H1 (cell line): ENCODE results near the gene PKD1. TPM values are rescaled to one million over a fixed set of nuclear protein-coding genes. Genes with fewer than 3 reads are reported as not detected.

ENCODE experiments used
- CTCF ChIA-PET: fragments of 300-600 bp; sonication (Branson Sonifier 250); formaldehyde crosslinking; loops from one replicate; lab custom pipeline; 2021; ENCODE audit not compliant: partially characterized antibody; lab: Charles Lee
- POLR2A ChIA-PET: fragments of 300-600 bp; sonication (Branson Sonifier 250); formaldehyde crosslinking; loops from one replicate; lab custom pipeline; 2021; ENCODE audit warnings: inconsistent platforms; ENCODE audit not compliant: partially characterized antibody; lab: Charles Lee
- DNase-seq, 2 experiments: peaks; one replicate each; pipeline versions ENCODE4 v3.0.0 to v3.0.0-alpha.2; 2010 to 2022; ENCODE audit warnings: low spot score in 2 of 2, low read depth in 1 of 2, mixed read lengths in 1 of 2
- FAIRE-seq: peaks from 2 replicates; lab custom pipeline; 2011; peaks lifted over from hg19 to GRCh38; lab: Jason Lieb, UNC
- H2AFZ ChIP-seq: 2 replicates; pipeline ENCODE4 v1.8.1; 2012; ENCODE audit warnings: low read length, inconsistent platforms
- H2AK5ac ChIP-seq: 2 replicates; pipeline ENCODE4 v1.6.1; 2013; ENCODE audit warnings: low read depth, low read length
- H2BK120ac ChIP-seq: replicated peaks from 2 replicates; pipeline ENCODE3; 2013; ENCODE audit warnings: low read depth, low read length, inconsistent platforms
- H2BK12ac ChIP-seq: 2 replicates; pipeline ENCODE4 v1.6.1; 2013; ENCODE audit warnings: low read depth, low read length
- H2BK15ac ChIP-seq: 2 replicates; pipeline ENCODE4 v1.6.1; 2013; ENCODE audit warnings: low read length
- H2BK20ac ChIP-seq: 2 replicates; pipeline ENCODE4 v1.6.1; 2013; ENCODE audit warnings: low read length
- H2BK5ac ChIP-seq: 2 replicates; pipeline ENCODE4 v1.6.1; 2013; ENCODE audit warnings: low read depth, low read length
- H3K14ac ChIP-seq: 2 replicates; pipeline ENCODE4 v1.6.1; 2013; ENCODE audit warnings: inconsistent platforms; ENCODE audit not compliant: insufficient read length
- H3K18ac ChIP-seq: 2 replicates; pipeline ENCODE4 v1.6.1; 2013; ENCODE audit warnings: low read length; ENCODE audit errors: extremely low read depth
- H3K23ac ChIP-seq: 2 replicates; pipeline ENCODE4 v1.6.1; 2013; ENCODE audit warnings: inconsistent platforms; ENCODE audit not compliant: insufficient read length
- H3K23me2 ChIP-seq: 2 replicates; pipeline ENCODE4 v1.6.1; 2013; ENCODE audit warnings: low read depth, low read length
- H3K27ac ChIP-seq: 2 replicates; pipeline ENCODE4 v1.6.1; 2011; ENCODE audit warnings: low read depth, low read length, inconsistent platforms
- H3K27me3 ChIP-seq, 4 experiments: replicated peaks in 1 of 4; 1 replicate in 1 of 4; 2 replicates in 3 of 4; pipeline versions ENCODE4 v1.6.1 to v1.8.1; 2011 to 2013; ENCODE audit warnings: low read length in 3 of 4, mild to moderate bottlenecking in 3 of 4, inconsistent platforms in 2 of 4, mixed read lengths in 2 of 4, moderate library complexity in 1 of 4; ENCODE audit not compliant: control insufficient read depth in 3 of 4, insufficient read depth in 3 of 4; ENCODE audit errors: extremely low read depth in 1 of 4
- H3K36me3 ChIP-seq, 4 experiments: 2 replicates each; pipeline versions ENCODE4 v1.6.1 to v1.8.1; 2011 to 2013; ENCODE audit warnings: mild to moderate bottlenecking in 4 of 4, low read length in 3 of 4, moderate library complexity in 2 of 4, control low read depth in 1 of 4, inconsistent platforms in 1 of 4; ENCODE audit not compliant: insufficient read depth in 4 of 4, control insufficient read depth in 2 of 4
- H3K4ac ChIP-seq: replicated peaks from 2 replicates; pipeline ENCODE3; 2013; ENCODE audit warnings: low read length, low read depth, mixed read lengths, inconsistent platforms; ENCODE audit not compliant: insufficient read length
- H3K4me1 ChIP-seq, 4 experiments: replicated peaks in 1 of 4; 1 replicate in 1 of 4; 2 replicates in 3 of 4; pipeline versions ENCODE4 v1.6.1 to v1.8.1; 2011 to 2013; ENCODE audit warnings: low read length in 3 of 4, inconsistent platforms in 2 of 4, mixed read lengths in 1 of 4; ENCODE audit not compliant: insufficient read depth in 4 of 4, control insufficient read depth in 3 of 4
- H3K4me2 ChIP-seq, 2 experiments: 2 replicates each; pipeline versions ENCODE4 v1.6.1 to v1.8.1; 2011 to 2013; ENCODE audit warnings: low read depth in 2 of 2, low read length in 2 of 2, control low read depth in 1 of 2, inconsistent platforms in 1 of 2, mild to moderate bottlenecking in 1 of 2; ENCODE audit not compliant: insufficient read depth in 1 of 2
- H3K4me3 ChIP-seq, 4 experiments: fragments of 200-600, 300-600 bp in 1 of 4; sonication (generic), shearing (Covaris generic), sonication (Bioruptor Twin) in 1 of 4; 2 replicates each; pipeline versions ENCODE4 v1.5.1 to v1.8.1; 2011 to 2016; ENCODE audit warnings: low read length in 4 of 4, low read depth in 3 of 4, control low read depth in 2 of 4, inconsistent platforms in 2 of 4, mild to moderate bottlenecking in 2 of 4, mixed read lengths in 1 of 4, moderate library complexity in 1 of 4; ENCODE audit not compliant: insufficient read depth in 2 of 4; ENCODE audit errors: extremely low read depth in 1 of 4
- H3K56ac ChIP-seq: replicated peaks from 2 replicates; pipeline ENCODE3; 2013; ENCODE audit warnings: low read depth, mild to moderate bottlenecking, mixed read lengths, low read length, inconsistent platforms; ENCODE audit not compliant: insufficient read length
- H3K79me1 ChIP-seq: 2 replicates; pipeline ENCODE4 v1.6.1; 2013; ENCODE audit warnings: low read depth, low read length, control low read depth
- H3K79me2 ChIP-seq, 2 experiments: 2 replicates each; pipeline versions ENCODE4 v1.6.1 to v1.8.1; 2012 to 2013; ENCODE audit warnings: low read length in 2 of 2, mild to moderate bottlenecking in 2 of 2, inconsistent platforms in 1 of 2; ENCODE audit not compliant: insufficient read depth in 2 of 2, control insufficient read depth in 1 of 2
- H3K9ac ChIP-seq, 4 experiments: replicated peaks in 1 of 4; 1 replicate in 1 of 4; 2 replicates in 3 of 4; pipeline versions ENCODE4 v1.6.1 to v1.8.1; 2011 to 2013; ENCODE audit warnings: low read depth in 3 of 4, low read length in 3 of 4, control low read depth in 2 of 4, mild to moderate bottlenecking in 2 of 4, moderate library complexity in 2 of 4, inconsistent platforms in 1 of 4; ENCODE audit errors: extremely low read depth in 1 of 4
- H3K9me3 ChIP-seq, 2 experiments: 2 replicates each; pipeline versions ENCODE4 v1.6.1 to v1.8.1; 2012 to 2013; ENCODE audit warnings: mild to moderate bottlenecking in 2 of 2, moderate library complexity in 2 of 2, control low read depth in 1 of 2, inconsistent platforms in 1 of 2, low read depth in 1 of 2, low read length in 1 of 2, mixed read lengths in 1 of 2; ENCODE audit not compliant: insufficient read depth in 2 of 2
- H4K20me1 ChIP-seq, 2 experiments: replicated peaks in 1 of 2; 2 replicates each; pipeline versions ENCODE3 to v1.8.1; 2011 to 2013; ENCODE audit warnings: inconsistent platforms in 2 of 2, low read length in 2 of 2, mild to moderate bottlenecking in 1 of 2; ENCODE audit not compliant: insufficient read depth in 2 of 2, control insufficient read depth in 1 of 2
- H4K5ac ChIP-seq: 2 replicates; pipeline ENCODE4 v1.6.1; 2013; ENCODE audit warnings: low read length, low read depth, mixed read lengths, inconsistent platforms; ENCODE audit not compliant: insufficient read length
- H4K8ac ChIP-seq: 2 replicates; pipeline ENCODE4 v1.8.0; 2013; ENCODE audit warnings: mild to moderate bottlenecking, moderate library complexity, low read length, inconsistent platforms; ENCODE audit not compliant: insufficient read depth; ENCODE audit errors: extremely low read depth
- H4K91ac ChIP-seq: replicated peaks from 2 replicates; pipeline ENCODE3; 2013; ENCODE audit warnings: low read length, mixed read lengths, inconsistent platforms; ENCODE audit not compliant: insufficient read length
- PHF8 ChIP-seq: fragments of 200-600 bp; sonication (generic); conservative IDR thresholded peaks from 2 replicates; pipeline ENCODE4 v1.7.1; 2012; ENCODE audit warnings: low read depth, mild to moderate bottlenecking, inconsistent platforms, low read length, moderate library complexity
- SUZ12 ChIP-seq: fragments of 200-600 bp; sonication (generic); IDR thresholded peaks from 2 replicates; pipeline ENCODE4 v1.6.1; 2012; ENCODE audit warnings: mild to moderate bottlenecking, inconsistent platforms, low read length, moderate library complexity, mixed read lengths
- WGBS, 2 experiments: shearing (Covaris generic) in 1 of 2; methylation state at CpG; one replicate each; pipeline versions ENCODE4 v1.1.6 to v1.1.7; 2013 to 2015; ENCODE audit warnings: low lambda C conversion rate in 2 of 2, mixed read lengths in 2 of 2, inconsistent platforms in 1 of 2, low coverage in 1 of 2, missing lambda C conversion rate in 1 of 2; ENCODE audit not compliant: insufficient replicate concordance in 2 of 2, insufficient coverage in 1 of 2, insufficient read length in 1 of 2; ENCODE audit errors: extremely low coverage in 1 of 2, missing lambda C conversion rate in 1 of 2; 5-methylcytosine and 5-hydroxymethylcytosine counted together
- polyA plus RNA-seq, 7 experiments: library from polyadenylated mRNA; depleted of rRNA in 3 of 7; stranded (reverse) in 5 of 7; unstranded in 2 of 7; fragments of >200 nt in 5 of 7; fragments of 200-250 nt in 2 of 7; gene quantifications; 1 replicate in 5 of 7; 2 replicates in 1 of 7; 4 replicates in 1 of 7; pipeline versions ENCODE4 v1.2.1 to v1.2.3, GENCODE V29; 2011 to 2013; ENCODE audit warnings: missing spikeins in 2 of 7, mixed read lengths in 2 of 7
- total RNA-seq: library from RNA; stranded (reverse); fragmentation: NEBNext Ultra II Directional; extraction: Animal tissue kit (Norgen Biotek cat#: 25700); gene quantifications from 2 replicates; pipeline ENCODE4 v1.2.1, GENCODE V29; 2021

PKD1 gene
- total and polyA plus RNA-seq, 2 of the 8 experiments (the other 6 are each of a cell fraction or from before 2014, with no cell fraction given) = 40.6 to 52.7 TPM

DNA sequence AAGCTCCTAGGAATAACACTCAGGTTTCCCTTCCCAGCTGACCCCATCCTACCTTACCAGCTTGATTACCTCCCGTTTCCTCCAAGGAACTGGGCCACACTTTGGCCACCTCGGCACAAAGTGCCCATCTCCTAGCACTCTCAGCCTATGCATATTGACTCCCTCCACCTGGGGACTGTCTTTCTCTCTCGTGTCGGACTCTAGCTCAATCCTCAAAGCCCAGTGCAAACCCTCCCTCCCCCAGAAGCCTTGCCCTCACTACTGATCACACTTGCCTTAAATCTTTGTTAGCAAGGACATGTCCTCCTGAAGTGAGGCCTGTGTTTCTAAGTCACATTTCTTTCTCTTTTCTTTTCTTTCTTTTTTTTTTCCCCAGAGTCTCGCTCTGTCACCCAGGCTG is 10.1 kb upstream of the PKD1 start:
- no peak overlapping the region for H3K4me3 ChIP-seq
- no peak overlapping the region for H3K4ac ChIP-seq
- H2AK5ac ChIP-seq = no peak overlapping the region
- no peak overlapping the region for H4K8ac ChIP-seq
- CTCF ChIA-PET = interaction anchor here (0.6 to 3.6 kb wide), 12 partner anchors 9 to 1978 kb away, joined by 3 to 15 read pairs (median 3); partner anchors contain the start of gene NPW
- no peak overlapping the region for H2BK5ac ChIP-seq
- no peak overlapping the region for H3K56ac ChIP-seq
- H3K4me2 ChIP-seq = no peak overlapping the region
- H3K79me2 ChIP-seq = no peaks in the 10 kb centered on the region
- H3K9me3 ChIP-seq = no peaks in the 10 kb centered on the region
- peaks cover 3 to 20% (median 14%) of the 10 kb centered on the region in 4 experiments for H3K4me1 ChIP-seq
- H4K20me1 ChIP-seq = peaks cover 0 to 13% of the 10 kb centered on the region in 2 experiments
- H3K9ac ChIP-seq = no peak overlapping the region
- H3K36me3 ChIP-seq = no peaks in the 10 kb centered on the region
- H2AFZ ChIP-seq = no peak overlapping the region
- H3K23me2 ChIP-seq = peaks cover 16% of the 10 kb centered on the region; the same call in 1 of the 2 replicates
- no peak overlapping the region for H3K23ac ChIP-seq
- FAIRE-seq = no peak
- H3K27ac ChIP-seq = no peak overlapping the region
- no peak for TF ChIP-seq PHF8
- no peak for TF ChIP-seq SUZ12
- TF ChIP-seq, all 59 proteins: peak for 0
- Histone ChIP-seq H2BK12ac (no peak overlapping the region), H3K14ac (no peak overlapping the region), H4K91ac (no peak overlapping the region), H2BK15ac (0 out of 2 replicates have a peak overlapping the region, but pooled peaks have one; percentile 88), H3K18ac (no peak overlapping the region), H2BK120ac (no peak overlapping the region), H3K27me3 (peaks cover 0 to 11% (median 5%) of the 10 kb centered on the region in 4 experiments; a peak in 3 of 7 replicates), H4K5ac (no peak overlapping the region), H3K79me1 (no peaks in the 10 kb centered on the region), H2BK20ac (no peak overlapping the region)
- POLR2A ChIA-PET = interaction anchor here (1.1 to 12.1 kb wide), 8 partner anchors 6 to 181 kb away, joined by 3 to 220 read pairs (median 4); partner anchors contain the start of genes PKD1, RAB26, RPS2 and TRAF7
- no peak for DNase-seq
- 80% methylated on average over 5 of the region's 5 CpGs; no CpG with 5 or more reads in 1 of the 2 experiments for WGBS, 2 experiments
